ENCODE data around the gene CDH8.

GRCh38 chr16:62038646-62039045, 2.4 kb upstream of the CDH8 start:
- TF ChIP-seq CTCF (IDR thresholded peaks at IDR 0.05; ENCODE audit: extremely low read depth in 1 of 2, insufficient read depth in 1 of 2, low read depth in 1 of 2, low read length in 2 of 2): no peak
- no peak for TF ChIP-seq POLR2A (IDR thresholded peaks at IDR 0.05; ENCODE audit: low read depth, low read length)
- no peak for TF ChIP-seq POLR2AphosphoS5 (IDR thresholded peaks at IDR 0.05; ENCODE audit: insufficient read depth, low read depth, low read length)
- no peak for TF ChIP-seq EZH2 (IDR thresholded peaks at IDR 0.05; ENCODE audit: borderline replicate concordance, low read depth, low read length, severe bottlenecking)
- TF ChIP-seq, protein P1, sequence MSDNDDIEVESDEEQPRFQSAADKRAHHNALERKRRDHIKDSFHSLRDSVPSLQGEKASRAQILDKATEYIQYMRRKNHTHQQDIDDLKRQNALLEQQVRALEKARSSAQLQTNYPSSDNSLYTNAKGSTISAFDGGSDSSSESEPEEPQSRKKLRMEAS (IDR thresholded peaks at IDR 0.05; ENCODE audit: insufficient read depth, insufficient read length): no peak
- TF ChIP-seq JUN (IDR thresholded peaks at IDR 0.05; ENCODE audit: borderline replicate concordance, insufficient read depth, insufficient read length, low read depth): no peak
